ENCODE results near the gene LRRTM4. TPM values are rescaled to one million over a fixed set of nuclear protein-coding genes. Genes with fewer than 3 reads are reported as not detected.
"Not testable (repeated sequence)": the region's sequence is repeated elsewhere in the genome, so short reads cannot be mapped to it uniquely, and the experiment has no call there.

Gene LRRTM4
- total RNA-seq, 1 donor from 2014 or later = 5.4 TPM

DNA sequence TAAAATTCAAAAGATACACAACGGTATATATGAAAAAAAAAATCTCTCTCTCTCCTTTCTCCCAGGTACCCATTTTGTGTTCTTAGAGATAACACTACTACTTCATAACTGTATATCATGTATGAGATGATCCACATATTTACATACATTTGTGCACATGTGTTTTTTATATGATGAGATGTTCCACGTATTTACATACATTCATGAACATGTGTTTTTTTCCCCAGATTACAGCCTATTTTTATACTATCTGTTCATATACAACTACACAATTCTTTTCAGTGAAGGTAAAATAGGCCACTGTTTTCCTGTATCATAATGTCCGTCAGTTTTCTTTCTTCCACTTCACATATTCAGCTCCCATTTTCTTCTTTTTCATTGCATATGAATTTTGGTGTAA, 808.9 kb downstream of the LRRTM4 start:
- DNase-seq (ENCODE audit: extremely low spot score, unreplicated experiment) = no peak
- H3K4me1 Mint-ChIP-seq (ENCODE audit: unreplicated experiment) = no peaks in the 10 kb centered on the region
- no peaks in the 10 kb centered on the region for H3K36me3 Mint-ChIP-seq
- no peak overlapping the region for H3K4me3 Mint-ChIP-seq
- no peaks in the 10 kb centered on the region for H3K9me3 Mint-ChIP-seq
- TF ChIP-seq, protein P1, sequence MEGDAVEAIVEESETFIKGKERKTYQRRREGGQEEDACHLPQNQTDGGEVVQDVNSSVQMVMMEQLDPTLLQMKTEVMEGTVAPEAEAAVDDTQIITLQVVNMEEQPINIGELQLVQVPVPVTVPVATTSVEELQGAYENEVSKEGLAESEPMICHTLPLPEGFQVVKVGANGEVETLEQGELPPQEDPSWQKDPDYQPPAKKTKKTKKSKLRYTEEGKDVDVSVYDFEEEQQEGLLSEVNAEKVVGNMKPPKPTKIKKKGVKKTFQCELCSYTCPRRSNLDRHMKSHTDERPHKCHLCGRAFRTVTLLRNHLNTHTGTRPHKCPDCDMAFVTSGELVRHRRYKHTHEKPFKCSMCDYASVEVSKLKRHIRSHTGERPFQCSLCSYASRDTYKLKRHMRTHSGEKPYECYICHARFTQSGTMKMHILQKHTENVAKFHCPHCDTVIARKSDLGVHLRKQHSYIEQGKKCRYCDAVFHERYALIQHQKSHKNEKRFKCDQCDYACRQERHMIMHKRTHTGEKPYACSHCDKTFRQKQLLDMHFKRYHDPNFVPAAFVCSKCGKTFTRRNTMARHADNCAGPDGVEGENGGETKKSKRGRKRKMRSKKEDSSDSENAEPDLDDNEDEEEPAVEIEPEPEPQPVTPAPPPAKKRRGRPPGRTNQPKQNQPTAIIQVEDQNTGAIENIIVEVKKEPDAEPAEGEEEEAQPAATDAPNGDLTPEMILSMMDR (conservative IDR thresholded peaks at IDR 0.05) = no peak
- H3K27me3 Mint-ChIP-seq = peaks cover 11% of the 10 kb centered on the region
- no peak overlapping the region for H3K27ac Mint-ChIP-seq

DNA sequence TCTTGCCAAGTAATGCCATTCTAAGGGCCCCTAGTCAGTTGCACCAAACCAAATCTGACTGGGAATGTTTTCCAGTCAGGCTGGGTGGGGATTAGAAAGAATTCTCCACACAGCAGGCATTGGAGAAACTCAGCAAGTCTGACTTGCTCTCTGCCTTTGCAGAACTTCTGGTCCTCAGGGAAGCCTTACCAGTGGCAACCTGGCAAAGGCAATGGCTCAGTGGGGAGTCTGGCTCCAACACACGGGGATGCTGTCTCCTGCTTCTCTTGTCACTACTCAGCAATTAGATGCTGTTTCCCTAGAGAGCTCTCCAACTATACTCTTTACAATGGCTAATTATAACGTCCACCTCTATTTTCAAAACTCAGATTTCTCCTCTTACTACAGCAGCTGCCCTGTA, 810.7 kb downstream of the LRRTM4 start:
- DNase-seq (ENCODE audit: extremely low spot score, unreplicated experiment) = no peak
- Mint-ChIP-seq H3K4me3 (no peak overlapping the region), H3K36me3 (no peaks in the 10 kb centered on the region), H3K9me3 (no peaks in the 10 kb centered on the region), H3K27ac (no peak overlapping the region), H3K4me1 (ENCODE audit: unreplicated experiment) (no peaks in the 10 kb centered on the region), H3K27me3 (peaks cover 15% of the 10 kb centered on the region)
- TF ChIP-seq, protein P1 (conservative IDR thresholded peaks at IDR 0.05) = no peak

DNA sequence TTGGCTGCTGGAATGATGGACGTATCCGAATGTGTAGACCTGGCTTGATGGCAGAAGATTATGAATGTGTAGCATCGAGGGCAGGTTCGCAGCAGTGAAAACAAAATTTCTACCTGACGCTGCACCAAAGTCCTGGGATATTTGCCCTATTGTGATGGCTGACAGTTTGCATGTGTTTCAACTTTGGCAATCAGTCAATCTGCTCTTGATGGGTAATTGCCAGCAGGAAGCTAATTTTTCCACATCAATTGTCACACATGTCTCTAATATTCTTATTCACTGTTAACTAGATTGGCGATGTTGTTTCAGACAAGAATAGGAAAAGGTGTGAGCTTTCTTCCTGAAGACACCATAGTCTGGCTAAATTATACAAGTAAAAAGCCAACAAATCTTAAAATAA, 821.3 kb downstream of the LRRTM4 start:
- TF ChIP-seq, protein P1 (conservative IDR thresholded peaks at IDR 0.05) = no peak
- Mint-ChIP-seq H3K27me3 (peaks cover 14% of the 10 kb centered on the region), H3K27ac (no peak overlapping the region), H3K4me3 (no peak overlapping the region), H3K4me1 (ENCODE audit: unreplicated experiment) (no peaks in the 10 kb centered on the region), H3K9me3 (peaks cover 8% of the 10 kb centered on the region), H3K36me3 (no peaks in the 10 kb centered on the region)
- DNase-seq (ENCODE audit: extremely low spot score, unreplicated experiment) = no peak

DNA sequence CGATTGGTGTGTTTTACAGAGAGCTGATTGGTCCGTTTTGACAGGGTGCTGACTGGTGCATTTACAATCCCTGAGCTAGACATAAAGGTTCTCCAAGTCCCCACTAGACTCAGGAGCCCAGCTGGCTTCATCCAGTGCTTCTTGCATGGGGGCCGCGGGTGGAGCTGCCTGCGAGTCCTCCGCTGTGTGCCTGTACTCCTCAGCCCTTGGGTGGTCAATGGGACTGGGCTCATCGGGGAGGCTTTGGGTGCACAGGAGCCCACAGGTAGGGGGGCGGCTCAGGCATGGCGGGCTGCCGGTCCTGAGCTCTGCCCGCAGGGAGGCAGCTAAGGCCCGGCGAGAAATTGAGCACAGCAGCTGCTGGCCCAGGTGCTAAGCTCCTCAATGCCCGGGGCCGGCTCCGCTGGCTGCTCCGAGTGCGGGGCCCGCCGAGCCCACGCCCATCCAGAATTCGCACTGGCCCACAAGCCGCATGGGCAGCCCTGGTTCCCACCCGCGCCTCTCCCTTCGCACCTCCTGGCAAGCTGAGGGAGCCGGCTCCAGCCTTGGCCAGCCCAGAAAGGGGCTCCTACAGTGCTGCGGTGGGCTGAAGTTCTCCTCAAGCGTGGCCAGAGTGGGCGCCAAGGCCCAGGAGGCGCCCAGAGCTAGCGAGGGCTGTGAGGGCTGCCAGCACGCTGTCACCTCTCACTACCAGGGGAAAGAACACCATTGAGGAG, 824.0 kb downstream of the LRRTM4 start:
- not testable (repeated sequence) for H3K9me3 Mint-ChIP-seq

More for the DNA sequence above, 824.0 kb downstream of the LRRTM4 start:
- not testable (repeated sequence) for H3K4me3 Mint-ChIP-seq; H3K36me3 Mint-ChIP-seq; H3K27ac Mint-ChIP-seq; H3K4me1 Mint-ChIP-seq (ENCODE audit: unreplicated experiment); DNase-seq (ENCODE audit: extremely low spot score, unreplicated experiment)
- peaks cover 26% of the 10 kb centered on the region for H3K27me3 Mint-ChIP-seq

Measured in type B pancreatic cell (in vitro differentiated cells).